Fibroblast of lung (primary cell): ENCODE measurements around the gene KLHL2. TPM values are rescaled to one million over a fixed set of nuclear protein-coding genes. Genes with fewer than 3 reads are reported as not detected.

Source experiments
- DNase-seq, 2 donors: peaks; one replicate each; pipeline versions ENCODE4 v3.0.0 to v3.0.0-alpha.2; 2010; ENCODE audit warnings: low read depth in 2 of 2
- H2AFZ ChIP-seq: 2 replicates; pipeline ENCODE4 v1.5.1; 2012; ENCODE audit warnings: low read length, control low read depth, inconsistent platforms
- H3K27ac ChIP-seq: 2 replicates; pipeline ENCODE4 v1.5.1; 2011; ENCODE audit warnings: low read length, control low read depth; ENCODE audit not compliant: insufficient read depth
- H3K27me3 ChIP-seq: 2 replicates; pipeline ENCODE4 v1.5.1; 2011; ENCODE audit warnings: mild to moderate bottlenecking, low read length; ENCODE audit not compliant: control insufficient read depth, insufficient read depth
- H3K36me3 ChIP-seq: 2 replicates; pipeline ENCODE4 v1.5.1; 2011; ENCODE audit warnings: low read length; ENCODE audit not compliant: control insufficient read depth, insufficient read depth
- H3K4me1 ChIP-seq: 2 replicates; pipeline ENCODE4 v1.5.1; 2011; ENCODE audit warnings: low read length; ENCODE audit not compliant: control insufficient read depth, insufficient read depth; ENCODE audit errors: extremely low read depth
- H3K4me2 ChIP-seq: 2 replicates; pipeline ENCODE4 v1.5.1; 2011; ENCODE audit warnings: low read length, control low read depth; ENCODE audit not compliant: insufficient read depth; ENCODE audit errors: extremely low read depth
- H3K4me3 ChIP-seq, 4 experiments: fragments of 200-600 bp in 1 of 4; sonication (generic) in 1 of 4; replicated peaks in 1 of 4; 2 replicates each; pipeline ENCODE4 v1.5.1; 2011 to 2016; ENCODE audit warnings: low read length in 4 of 4, low read depth in 3 of 4, mild to moderate bottlenecking in 3 of 4, control low read depth in 2 of 4, inconsistent platforms in 1 of 4, mixed read lengths in 1 of 4; ENCODE audit not compliant: insufficient read depth in 1 of 4; ENCODE audit errors: control extremely low read depth in 1 of 4
- H3K79me2 ChIP-seq: 2 replicates; pipeline ENCODE4 v1.5.1; 2012; ENCODE audit warnings: mild to moderate bottlenecking, low read length, inconsistent platforms; ENCODE audit not compliant: control insufficient read depth, insufficient read depth
- H3K9ac ChIP-seq: 2 replicates; pipeline ENCODE4 v1.5.1; 2011; ENCODE audit warnings: mild to moderate bottlenecking, low read length, control low read depth; ENCODE audit not compliant: insufficient read depth
- H3K9me3 ChIP-seq: 2 replicates; pipeline ENCODE4 v1.5.1; 2012; ENCODE audit warnings: low read depth, low read length; ENCODE audit not compliant: control insufficient read depth, insufficient read depth
- H4K20me1 ChIP-seq: 2 replicates; pipeline ENCODE4 v1.5.1; 2011; ENCODE audit warnings: low read length; ENCODE audit not compliant: control insufficient read depth, insufficient read depth; ENCODE audit errors: extremely low read depth
- EZH2 ChIP-seq: IDR thresholded peaks from 2 replicates; pipeline ENCODE4 v1.5.1; 2012; ENCODE audit warnings: low read length, control low read depth, mild to moderate bottlenecking; ENCODE audit errors: missing control alignments
- polyA plus RNA-seq, 2 donors: library from polyadenylated mRNA; depleted of rRNA in 1 of 2; stranded (reverse) in 1 of 2; unstranded in 1 of 2; fragments of >200 nt; gene quantifications; 2 replicates each; pipeline ENCODE4 v1.2.1, GENCODE V29; 2011 to 2012; ENCODE audit warnings: missing spikeins in 1 of 2
- total RNA-seq: library from RNA; depleted of rRNA; stranded (reverse); fragments of >200 nt; gene quantifications from 2 replicates; pipeline ENCODE4 v1.2.1, GENCODE V29; 2014
- TF ChIP-seq, protein P1 (sequence below), 2 donors: IDR thresholded peaks in 1 of 2; conservative IDR thresholded peaks in 1 of 2; 1 replicate in 1 of 2; 2 replicates in 1 of 2; pipeline ENCODE4 v1.5.1; 2011 to 2012; ENCODE audit warnings: low read length in 2 of 2, control low read depth in 1 of 2, inconsistent platforms in 1 of 2, low read depth in 1 of 2, mild to moderate bottlenecking in 1 of 2

Gene KLHL2
- total and polyA plus RNA-seq, 2 donors (not counting 1 experiment from before 2014, with no cell fraction given), result 14.5 to 26.1 TPM

DNA sequence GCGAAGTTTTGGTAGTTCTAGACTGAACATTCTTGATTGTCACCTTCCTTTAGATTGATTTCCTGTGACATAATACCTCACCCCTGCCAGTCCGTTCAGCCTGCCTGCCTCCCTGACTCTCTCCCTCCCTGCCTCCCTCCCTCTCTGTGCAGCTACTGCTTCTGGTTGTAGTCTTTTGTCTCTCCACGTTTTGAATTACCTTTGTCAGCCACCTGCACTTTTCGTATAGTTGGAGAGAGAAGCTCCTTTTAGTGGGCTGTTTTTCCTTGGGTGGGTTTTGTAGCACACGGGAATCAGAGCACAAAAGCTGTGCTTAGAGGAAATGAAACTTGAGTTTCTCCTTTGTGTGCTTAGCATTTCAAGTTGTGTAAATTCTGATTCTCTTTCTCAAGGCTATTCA, 87.5 kb downstream of the KLHL2 start:
- Histone ChIP-seq H3K27ac (no peak overlapping the region), H3K4me3 (no peak overlapping the region)
- DNase-seq, result no peak

DNA sequence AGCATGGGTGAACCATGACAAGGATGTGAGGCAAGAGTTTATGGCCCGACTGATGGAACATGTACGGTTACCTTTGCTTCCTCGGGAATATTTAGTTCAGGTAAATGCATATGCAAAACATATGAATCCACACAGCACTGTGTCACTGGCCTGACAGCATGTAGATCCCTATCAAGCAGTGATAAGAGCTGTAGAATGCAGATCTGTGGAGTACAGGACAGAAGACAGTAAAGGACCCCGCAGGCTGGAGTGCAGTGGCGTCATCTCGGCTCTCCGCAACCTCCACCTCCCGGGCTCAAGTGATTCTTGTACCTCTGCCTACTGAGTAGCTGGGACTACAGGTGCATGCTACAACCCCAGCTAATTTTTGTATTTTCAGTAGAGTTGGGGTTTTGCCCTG, 90.3 kb downstream of the KLHL2 start:
- Histone ChIP-seq H3K27me3 (no peaks in the 10 kb centered on the region), H4K20me1 (no peaks in the 10 kb centered on the region), H3K79me2 (no peaks in the 10 kb centered on the region), H3K9me3 (no peaks in the 10 kb centered on the region), H3K4me2 (no peak overlapping the region), H3K4me3 (no peak overlapping the region), H3K27ac (no peak overlapping the region), H3K36me3 (no peaks in the 10 kb centered on the region), H3K4me1 (peaks cover 3% of the 10 kb centered on the region), H2AFZ (no peak overlapping the region), H3K9ac (no peak overlapping the region)
- TF ChIP-seq, protein P1, sequence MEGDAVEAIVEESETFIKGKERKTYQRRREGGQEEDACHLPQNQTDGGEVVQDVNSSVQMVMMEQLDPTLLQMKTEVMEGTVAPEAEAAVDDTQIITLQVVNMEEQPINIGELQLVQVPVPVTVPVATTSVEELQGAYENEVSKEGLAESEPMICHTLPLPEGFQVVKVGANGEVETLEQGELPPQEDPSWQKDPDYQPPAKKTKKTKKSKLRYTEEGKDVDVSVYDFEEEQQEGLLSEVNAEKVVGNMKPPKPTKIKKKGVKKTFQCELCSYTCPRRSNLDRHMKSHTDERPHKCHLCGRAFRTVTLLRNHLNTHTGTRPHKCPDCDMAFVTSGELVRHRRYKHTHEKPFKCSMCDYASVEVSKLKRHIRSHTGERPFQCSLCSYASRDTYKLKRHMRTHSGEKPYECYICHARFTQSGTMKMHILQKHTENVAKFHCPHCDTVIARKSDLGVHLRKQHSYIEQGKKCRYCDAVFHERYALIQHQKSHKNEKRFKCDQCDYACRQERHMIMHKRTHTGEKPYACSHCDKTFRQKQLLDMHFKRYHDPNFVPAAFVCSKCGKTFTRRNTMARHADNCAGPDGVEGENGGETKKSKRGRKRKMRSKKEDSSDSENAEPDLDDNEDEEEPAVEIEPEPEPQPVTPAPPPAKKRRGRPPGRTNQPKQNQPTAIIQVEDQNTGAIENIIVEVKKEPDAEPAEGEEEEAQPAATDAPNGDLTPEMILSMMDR (conservative IDR thresholded peaks at IDR 0.05 in 1 of 2, IDR thresholded peaks at IDR 0.05 in 1 of 2; ENCODE audit: low read depth in 1 of 2, low read length in 2 of 2), result no peak
- no peak for TF ChIP-seq EZH2
- no peak for DNase-seq

More for the DNA sequence above, 87.5 kb downstream of the KLHL2 start:
- H3K4me2 ChIP-seq, result no peak overlapping the region
- no peaks in the 10 kb centered on the region for H3K79me2 ChIP-seq
- TF ChIP-seq, protein P1 (conservative IDR thresholded peaks at IDR 0.05 in 1 of 2, IDR thresholded peaks at IDR 0.05 in 1 of 2; ENCODE audit: low read depth in 1 of 2, low read length in 2 of 2), result no peak
- no peak for TF ChIP-seq EZH2
- H3K9ac ChIP-seq, result no peak overlapping the region
- H3K4me1 ChIP-seq, result no peaks in the 10 kb centered on the region
- H3K27me3 ChIP-seq, result no peaks in the 10 kb centered on the region
- H3K36me3 ChIP-seq, result no peaks in the 10 kb centered on the region
- no peaks in the 10 kb centered on the region for H3K9me3 ChIP-seq
- H2AFZ ChIP-seq, result no peak overlapping the region
- H4K20me1 ChIP-seq, result no peaks in the 10 kb centered on the region

DNA sequence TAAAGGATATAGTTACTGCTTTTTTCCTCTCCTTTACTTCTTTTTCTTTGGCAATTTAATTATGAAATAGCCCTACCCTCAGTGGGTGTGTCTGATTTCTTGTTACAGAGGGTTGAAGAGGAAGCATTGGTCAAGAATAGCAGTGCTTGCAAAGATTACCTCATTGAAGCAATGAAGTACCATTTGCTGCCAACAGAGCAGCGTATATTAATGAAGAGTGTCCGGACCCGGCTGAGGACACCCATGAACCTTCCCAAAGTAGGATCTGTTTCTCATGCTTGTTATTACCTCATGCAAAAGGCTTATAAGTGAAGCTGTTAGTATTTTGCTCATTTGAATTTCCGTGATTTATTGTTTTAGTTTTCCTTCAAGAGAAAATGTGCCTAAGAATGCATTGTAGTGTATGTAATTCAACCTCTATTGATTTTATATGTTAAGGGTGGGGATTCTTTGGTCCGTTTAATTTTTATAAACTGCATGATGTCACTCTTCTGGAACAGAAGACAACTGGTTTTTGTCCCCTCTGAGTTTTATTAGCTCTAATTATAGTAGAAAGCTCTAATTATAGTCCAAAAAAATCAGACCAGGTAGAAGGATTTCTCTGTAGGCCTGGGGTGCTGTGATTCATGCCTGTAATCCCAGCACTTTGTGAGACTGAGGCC, 92.2 kb downstream of the KLHL2 start:
- TF ChIP-seq EZH2, result no peak
- TF ChIP-seq, protein P1 (conservative IDR thresholded peaks at IDR 0.05 in 1 of 2, IDR thresholded peaks at IDR 0.05 in 1 of 2; ENCODE audit: low read depth in 1 of 2, low read length in 2 of 2), result no peak
- Histone ChIP-seq H3K79me2 (no peaks in the 10 kb centered on the region), H3K4me3 (no peak overlapping the region), H2AFZ (no peak overlapping the region), H3K4me2 (no peak overlapping the region), H3K9me3 (no peaks in the 10 kb centered on the region), H3K27me3 (no peaks in the 10 kb centered on the region), H3K27ac (no peak overlapping the region), H3K9ac (no peak overlapping the region), H3K4me1 (peaks cover 3% of the 10 kb centered on the region), H3K36me3 (no peaks in the 10 kb centered on the region), H4K20me1 (no peaks in the 10 kb centered on the region)
- no peak for DNase-seq
